CD8-positive, alpha-beta memory T cell (primary cell): ENCODE data around the gene SHCBP1. TPM values are rescaled to one million over a fixed set of nuclear protein-coding genes. Genes with fewer than 3 reads are reported as not detected.

ENCODE experiments used
- CTCF ChIA-PET: fragments of 350-600 bp; sonication (Branson Sonifier 250); formaldehyde crosslinking; loops from one replicate; lab custom pipeline; 2021; ENCODE audit warnings: antibody characterized with exemption; lab: Charles Lee
- POLR2A ChIA-PET: fragments of 350-600 bp; sonication (Branson Sonifier 250); formaldehyde crosslinking; loops from one replicate; lab custom pipeline; 2021; ENCODE audit warnings: antibody characterized with exemption; lab: Charles Lee
- DNase-seq, 5 donors: peaks; one replicate each; pipeline versions ENCODE4 v3.0.0 to v3.0.0-alpha.2; 2020 to 2022; ENCODE audit warnings: mixed read lengths in 1 of 5
- H3K27ac ChIP-seq: one replicate; pipeline ENCODE4 v1.7.0; 2013; ENCODE audit warnings: low read depth, mild to moderate bottlenecking, low read length, moderate library complexity
- H3K27me3 ChIP-seq: 2 replicates; pipeline ENCODE4 v1.7.0; 2013; ENCODE audit warnings: low read length, mild to moderate bottlenecking; ENCODE audit not compliant: insufficient read depth, poor library complexity, severe bottlenecking
- H3K36me3 ChIP-seq: 2 replicates; pipeline ENCODE4 v1.7.0; 2013; ENCODE audit warnings: mild to moderate bottlenecking, low read length, moderate library complexity; ENCODE audit not compliant: insufficient read depth
- H3K4me1 ChIP-seq: 2 replicates; pipeline ENCODE4 v1.7.0; 2013; ENCODE audit warnings: mild to moderate bottlenecking, low read length, moderate library complexity; ENCODE audit not compliant: insufficient read depth
- H3K4me3 ChIP-seq: 2 replicates; pipeline ENCODE4 v1.7.0; 2013; ENCODE audit warnings: mild to moderate bottlenecking, low read length
- H3K9me3 ChIP-seq: 2 replicates; pipeline ENCODE4 v1.7.0; 2013; ENCODE audit warnings: mild to moderate bottlenecking, low read length
- H3K27ac Mint-ChIP-seq, 8 donors: one replicate each; pipeline ENCODE4 v1.8.0; 2020 to 2021; ENCODE audit warnings: mixed read lengths in 8 of 8, mild to moderate bottlenecking in 6 of 8, inconsistent platforms in 3 of 8, moderate library complexity in 3 of 8
- H3K27me3 Mint-ChIP-seq, 2 donors: one replicate each; pipeline ENCODE4 v1.8.0; 2020 to 2021; ENCODE audit warnings: mixed read lengths in 2 of 2, mild to moderate bottlenecking in 1 of 2, moderate library complexity in 1 of 2
- H3K36me3 Mint-ChIP-seq, 3 donors: one replicate each; pipeline ENCODE4 v1.8.0; 2020 to 2021; ENCODE audit warnings: mixed read lengths in 3 of 3, inconsistent platforms in 1 of 3, mild to moderate bottlenecking in 1 of 3
- H3K4me1 Mint-ChIP-seq, 3 donors: one replicate each; pipeline ENCODE4 v1.8.0; 2020 to 2021; ENCODE audit warnings: mixed read lengths in 3 of 3, inconsistent platforms in 1 of 3, mild to moderate bottlenecking in 1 of 3
- H3K4me3 Mint-ChIP-seq, 7 donors: one replicate each; pipeline ENCODE4 v1.8.0; 2020 to 2021; ENCODE audit warnings: mixed read lengths in 7 of 7, mild to moderate bottlenecking in 6 of 7, moderate library complexity in 4 of 7, inconsistent platforms in 2 of 7
- H3K9me3 Mint-ChIP-seq, 5 donors: one replicate each; pipeline ENCODE4 v1.8.0; 2020 to 2022; ENCODE audit warnings: mixed read lengths in 5 of 5, mild to moderate bottlenecking in 3 of 5, moderate library complexity in 2 of 5, inconsistent platforms in 1 of 5
- polyA plus RNA-seq: library from polyadenylated mRNA; unstranded; fragments of 300-500 nt; fragmentation: Illumina TruSeq; gene quantifications from one replicate; pipeline ENCODE4 v1.2.3, GENCODE V29; 2021
- total RNA-seq, 2 experiments: library from RNA; stranded (reverse); gene quantifications; one replicate each; pipeline ENCODE4 v1.2.3, GENCODE V29; 2021

The SHCBP1 gene
- total and polyA plus RNA-seq, 3 experiments from 2014 or later, result 1.1 to 38.2 (median 35.6) TPM

DNA sequence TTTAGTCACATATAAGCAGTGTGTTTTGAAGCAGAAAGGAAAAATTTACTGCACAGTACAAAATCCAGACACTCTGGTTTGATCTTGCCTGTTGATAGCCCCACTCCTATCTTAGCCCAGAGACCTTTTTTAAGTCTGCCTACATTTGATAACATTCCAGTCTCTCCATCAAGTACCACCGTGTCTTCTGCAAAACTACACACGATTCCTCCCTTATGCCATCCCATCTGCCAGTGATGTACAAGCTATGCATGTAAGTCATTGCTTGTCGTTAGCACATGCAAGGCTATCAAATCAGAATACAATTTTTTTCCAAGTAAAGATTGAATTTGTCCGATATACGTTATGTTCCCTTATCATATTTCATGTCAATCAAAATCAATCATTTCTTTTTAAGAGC lies 14.9 kb downstream of the SHCBP1 start:
- H3K4me1 ChIP-seq, result no peaks in the 10 kb centered on the region
- CTCF ChIA-PET, result interaction anchor here (0.8 to 3.0 kb wide), 2 partner anchors 12 to 53 kb away, joined by 3 to 15 read pairs; no protein-coding TSS in a partner anchor
- no peaks in the 10 kb centered on the region for H3K9me3 ChIP-seq
- no peak overlapping the region for H3K27ac Mint-ChIP-seq
- no peaks in the 10 kb centered on the region for H3K27me3 Mint-ChIP-seq
- H3K4me3 ChIP-seq, result no peak overlapping the region
- peaks cover 0 to 5% (median 1%) of the 10 kb centered on the region in 3 donors for H3K4me1 Mint-ChIP-seq
- H3K27ac ChIP-seq, result no peak overlapping the region
- H3K4me3 Mint-ChIP-seq, result no peak overlapping the region
- POLR2A ChIA-PET, result no interaction called here
- no peak for DNase-seq
- no peaks in the 10 kb centered on the region for H3K36me3 ChIP-seq
- H3K9me3 Mint-ChIP-seq, result no peaks in the 10 kb centered on the region
- H3K27me3 ChIP-seq, result no peaks in the 10 kb centered on the region
- no peaks in the 10 kb centered on the region for H3K36me3 Mint-ChIP-seq

GRCh38 chr16:46591257-46591656 lies 29.9 kb downstream of the SHCBP1 start:
- CTCF ChIA-PET, result no interaction called here
- no peaks in the 10 kb centered on the region for H3K4me1 Mint-ChIP-seq
- Histone ChIP-seq H3K9me3 (peaks cover under 1% of the 10 kb centered on the region), H3K27ac (no peak overlapping the region), H3K36me3 (no peaks in the 10 kb centered on the region), H3K4me1 (no peaks in the 10 kb centered on the region), H3K27me3 (no peaks in the 10 kb centered on the region), H3K4me3 (no peak overlapping the region)
- H3K36me3 Mint-ChIP-seq, result peaks cover 0 to 6% (median 2%) of the 10 kb centered on the region in 3 donors
- H3K9me3 Mint-ChIP-seq, result peaks cover 13 to 23% (median 16%) of the 10 kb centered on the region in 5 donors
- H3K4me3 Mint-ChIP-seq, result no peak overlapping the region
- POLR2A ChIA-PET, result no interaction called here
- no peaks in the 10 kb centered on the region for H3K27me3 Mint-ChIP-seq
- DNase-seq, result no peak
- H3K27ac Mint-ChIP-seq, result no peak overlapping the region

- Histone ChIP-seq H3K27me3 (no peaks in the 10 kb centered on the region), H3K9me3 (peaks cover 4% of the 10 kb centered on the region), H3K27ac (no peak overlapping the region), H3K4me3 (no peak overlapping the region), H3K4me1 (no peaks in the 10 kb centered on the region), H3K36me3 (no peaks in the 10 kb centered on the region)
- Mint-ChIP-seq H3K27me3 (no peaks in the 10 kb centered on the region), H3K27ac (no peak overlapping the region), H3K4me3 (peak overlapping the region in 1 of 7 donors; percentile 2), H3K36me3 (peaks cover 4 to 19% (median 5%) of the 10 kb centered on the region in 3 donors), H3K4me1 (peaks cover 12 to 27% (median 13%) of the 10 kb centered on the region in 3 donors), H3K9me3 (peaks cover 27 to 34% (median 32%) of the 10 kb centered on the region in 5 donors)
- ChIA-PET CTCF (no interaction called here), POLR2A (no interaction called here)
- no peak for DNase-seq
Measured at GRCh38 chr16:46586011-46586577, 35.1 kb downstream of the SHCBP1 start.

DNA sequence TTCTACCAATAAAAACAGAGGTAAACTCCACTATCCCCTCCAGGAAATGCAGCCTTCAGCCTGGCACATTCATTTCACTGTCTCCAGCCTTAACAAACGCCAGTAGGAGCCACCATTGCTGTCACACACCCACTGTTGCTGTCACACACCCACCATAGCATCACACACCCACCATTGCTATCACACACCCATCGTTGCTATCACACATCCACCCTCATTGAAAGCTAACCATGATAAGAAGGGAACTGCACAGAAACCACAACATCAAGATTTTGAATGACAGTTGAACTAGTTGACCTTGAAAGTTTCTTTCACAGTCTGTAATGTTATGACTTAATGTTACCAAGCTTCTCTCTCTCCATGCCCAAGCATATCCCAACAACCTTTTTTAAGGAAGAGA lies 38.1 kb downstream of the SHCBP1 start:
- Histone ChIP-seq H3K27me3 (no peaks in the 10 kb centered on the region), H3K9me3 (peaks cover 4% of the 10 kb centered on the region), H3K4me1 (no peaks in the 10 kb centered on the region), H3K27ac (no peak overlapping the region), H3K4me3 (no peak overlapping the region), H3K36me3 (no peaks in the 10 kb centered on the region)
- H3K27me3 Mint-ChIP-seq, result no peaks in the 10 kb centered on the region
- H3K9me3 Mint-ChIP-seq, result peaks cover 24 to 30% (median 27%) of the 10 kb centered on the region in 5 donors
- peaks cover 4 to 15% (median 5%) of the 10 kb centered on the region in 3 donors for H3K36me3 Mint-ChIP-seq
- no peak for DNase-seq
- CTCF ChIA-PET, result interaction anchor here (1.3 kb wide), 1 partner anchor 29 kb away, joined by 3 read pairs; no protein-coding TSS in a partner anchor
- peak overlapping the region in 3 of 7 donors; percentile 0 to 17 (median 12) for H3K4me3 Mint-ChIP-seq
- H3K27ac Mint-ChIP-seq, result peak overlapping the region in 5 of 8 donors; percentile 0 to 64 (median 4)
- POLR2A ChIA-PET, result no interaction called here
- peaks cover 12 to 27% (median 13%) of the 10 kb centered on the region in 3 donors for H3K4me1 Mint-ChIP-seq

- no peak overlapping the region for H3K4me3 ChIP-seq
- no peak overlapping the region for H3K4me3 Mint-ChIP-seq
- peak overlapping the region in 1 of 8 donors; percentile 19 for H3K27ac Mint-ChIP-seq
- H3K9me3 ChIP-seq, result peaks cover 4% of the 10 kb centered on the region
- H3K36me3 ChIP-seq, result no peaks in the 10 kb centered on the region
- H3K27me3 ChIP-seq, result no peaks in the 10 kb centered on the region
- ChIA-PET POLR2A (no interaction called here), CTCF (interaction anchor here (1.3 kb wide), 1 partner anchor 28 kb away, joined by 3 read pairs; no protein-coding TSS in a partner anchor)
- no peak overlapping the region for H3K27ac ChIP-seq
- H3K4me1 ChIP-seq, result no peaks in the 10 kb centered on the region
- H3K9me3 Mint-ChIP-seq, result peaks cover 20 to 28% (median 23%) of the 10 kb centered on the region in 5 donors
- H3K4me1 Mint-ChIP-seq, result peaks cover 12 to 27% (median 13%) of the 10 kb centered on the region in 3 donors
- peaks cover 4 to 14% (median 5%) of the 10 kb centered on the region in 3 donors for H3K36me3 Mint-ChIP-seq
- peaks cover 0 to 2% of the 10 kb centered on the region in 2 donors for H3K27me3 Mint-ChIP-seq
- DNase-seq, result no peak
Measured at GRCh38 chr16:46582313-46582712, 38.9 kb downstream of the SHCBP1 start.

GRCh38 chr16:46577988-46578579 lies 43.1 kb downstream of the SHCBP1 start:
- H3K27ac Mint-ChIP-seq, result no peak overlapping the region
- no peaks in the 10 kb centered on the region for H3K9me3 Mint-ChIP-seq
- peaks cover 0 to 2% of the 10 kb centered on the region in 2 donors for H3K27me3 Mint-ChIP-seq
- Histone ChIP-seq H3K9me3 (no peaks in the 10 kb centered on the region), H3K4me1 (no peaks in the 10 kb centered on the region), H3K36me3 (no peaks in the 10 kb centered on the region), H3K27ac (no peak overlapping the region), H3K4me3 (no peak overlapping the region), H3K27me3 (no peaks in the 10 kb centered on the region)
- CTCF ChIA-PET, result no interaction called here
- no peak overlapping the region for H3K4me3 Mint-ChIP-seq
- DNase-seq, result no peak
- peaks cover 11 to 16% (median 12%) of the 10 kb centered on the region in 3 donors for H3K4me1 Mint-ChIP-seq
- POLR2A ChIA-PET, result no interaction called here
- H3K36me3 Mint-ChIP-seq, result no peaks in the 10 kb centered on the region

- H3K9me3 Mint-ChIP-seq, result no peaks in the 10 kb centered on the region
- Histone ChIP-seq H3K4me1 (no peaks in the 10 kb centered on the region), H3K36me3 (no peaks in the 10 kb centered on the region), H3K27ac (no peak overlapping the region), H3K27me3 (no peaks in the 10 kb centered on the region), H3K4me3 (no peak overlapping the region), H3K9me3 (no peaks in the 10 kb centered on the region)
- POLR2A ChIA-PET, result no interaction called here
- peaks cover 0 to 6% (median 4%) of the 10 kb centered on the region in 3 donors for H3K4me1 Mint-ChIP-seq
- H3K27me3 Mint-ChIP-seq, result peaks cover 0 to 7% of the 10 kb centered on the region in 2 donors
- H3K4me3 Mint-ChIP-seq, result peak overlapping the region in 1 of 7 donors; percentile 13
- CTCF ChIA-PET, result no interaction called here
- DNase-seq, result no peak
- no peaks in the 10 kb centered on the region for H3K36me3 Mint-ChIP-seq
- no peak overlapping the region for H3K27ac Mint-ChIP-seq
Measured at GRCh38 chr16:46573834-46574159, 47.4 kb downstream of the SHCBP1 start.
